ENCODE results near the gene LGALS12. TPM values are rescaled to one million over a fixed set of nuclear protein-coding genes. Genes with fewer than 3 reads are reported as not detected.
A peak's percentile ranks its signal among the peaks of the same experiment; 100 is the strongest.

Gene LGALS12
- total and polyA plus RNA-seq, 7 donors: 3.9 to 5.4 TPM; not detected in 5

- intact Hi-C loops (cut with DNase I): no loop called here
- Histone ChIP-seq H3K4me3 (no peak overlapping the region), H3K36me3 (no peaks in the 10 kb centered on the region), H3K27ac (no peak overlapping the region), H3K27me3 (no peaks in the 10 kb centered on the region), H3K9me3 (no peaks in the 10 kb centered on the region), H3K4me1 (no peaks in the 10 kb centered on the region)
- no peak for TF ChIP-seq POLR2AphosphoS5 (IDR thresholded peaks at IDR 0.05)
- TF ChIP-seq EP300 (IDR thresholded peaks at IDR 0.05): no peak
- TF ChIP-seq POLR2A (IDR thresholded peaks at IDR 0.05): no peak
- TF ChIP-seq, protein P1, sequence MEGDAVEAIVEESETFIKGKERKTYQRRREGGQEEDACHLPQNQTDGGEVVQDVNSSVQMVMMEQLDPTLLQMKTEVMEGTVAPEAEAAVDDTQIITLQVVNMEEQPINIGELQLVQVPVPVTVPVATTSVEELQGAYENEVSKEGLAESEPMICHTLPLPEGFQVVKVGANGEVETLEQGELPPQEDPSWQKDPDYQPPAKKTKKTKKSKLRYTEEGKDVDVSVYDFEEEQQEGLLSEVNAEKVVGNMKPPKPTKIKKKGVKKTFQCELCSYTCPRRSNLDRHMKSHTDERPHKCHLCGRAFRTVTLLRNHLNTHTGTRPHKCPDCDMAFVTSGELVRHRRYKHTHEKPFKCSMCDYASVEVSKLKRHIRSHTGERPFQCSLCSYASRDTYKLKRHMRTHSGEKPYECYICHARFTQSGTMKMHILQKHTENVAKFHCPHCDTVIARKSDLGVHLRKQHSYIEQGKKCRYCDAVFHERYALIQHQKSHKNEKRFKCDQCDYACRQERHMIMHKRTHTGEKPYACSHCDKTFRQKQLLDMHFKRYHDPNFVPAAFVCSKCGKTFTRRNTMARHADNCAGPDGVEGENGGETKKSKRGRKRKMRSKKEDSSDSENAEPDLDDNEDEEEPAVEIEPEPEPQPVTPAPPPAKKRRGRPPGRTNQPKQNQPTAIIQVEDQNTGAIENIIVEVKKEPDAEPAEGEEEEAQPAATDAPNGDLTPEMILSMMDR (IDR thresholded peaks at IDR 0.05): no peak
- WGBS, 2 donors: 48 to 65% methylated on average over 7 of the region's 7 CpGs
- DNase-seq: peak; percentile 55
These were observed 54.8 kb downstream of the LGALS12 start for GRCh38 chr11:63560506-63561180.

DNA sequence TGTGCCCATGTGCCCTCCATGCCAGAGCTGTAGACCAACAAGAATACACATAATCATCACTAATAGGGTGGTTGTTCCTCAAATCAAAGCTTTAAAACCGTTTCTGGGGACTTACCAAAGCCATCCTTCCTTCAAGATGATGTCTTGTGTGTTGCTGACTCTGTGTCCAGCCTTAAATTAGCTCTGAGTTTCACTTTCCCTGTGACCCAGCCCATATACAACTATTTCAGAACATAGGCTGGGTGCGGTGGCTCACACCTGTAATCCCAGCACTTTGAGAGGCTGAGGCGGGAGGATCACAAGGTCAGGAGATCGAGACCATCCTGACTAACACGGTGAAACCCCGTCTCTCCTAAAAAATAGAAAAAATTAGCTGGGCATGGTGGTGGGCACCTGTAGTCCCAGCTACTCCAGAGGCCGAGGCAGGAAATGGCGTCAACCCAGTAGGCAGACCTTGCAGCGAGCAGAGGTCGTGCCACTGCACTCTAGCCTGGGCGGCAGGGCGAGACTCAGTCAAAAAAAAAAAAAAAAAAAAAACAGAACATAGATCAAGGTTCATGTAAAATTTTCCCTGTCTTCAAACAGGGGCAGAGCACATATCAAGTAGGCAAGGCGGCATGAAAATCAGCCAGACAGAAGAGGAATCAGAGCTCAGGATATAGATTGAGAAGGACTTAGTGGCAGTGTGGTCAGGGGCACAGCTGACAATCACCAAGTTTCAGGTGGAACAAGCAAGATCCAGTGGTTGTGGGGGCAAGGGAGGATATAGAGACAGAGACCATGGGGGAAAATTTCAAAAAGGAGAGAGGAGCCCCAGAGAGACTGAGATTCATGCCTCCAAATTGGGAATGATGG is 57.5 kb downstream of the LGALS12 start, which contains the start of gene PLAAT2:
Gene PLAAT2 (minus strand): TSS at position 179 of the 855 bp plus-strand sequence. CDS start 55 bp downstream, at position 124.
- Histone ChIP-seq H3K9me3 (no peaks in the 10 kb centered on the region), H3K4me1 (peaks cover 0 to 15% (median 12%) of the 10 kb centered on the region in 4 donors), H3K27me3 (no peaks in the 10 kb centered on the region), H3K27ac (peak within 1 kb of the TSS in 1 of 4 donors; percentile 28), H3K4me3 (no peak within 1 kb of the TSS), H3K36me3 (no peaks in the 10 kb centered on the region)
- WGBS, 2 donors: 51 to 87% methylated on average over 13 of the region's 13 CpGs
- peak; percentile 12 for DNase-seq
- intact Hi-C loops (cut with DNase I): no loop called here
- no peak for TF ChIP-seq EP300 (IDR thresholded peaks at IDR 0.05)
- TF ChIP-seq POLR2A (IDR thresholded peaks at IDR 0.05): no peak
- TF ChIP-seq, protein P1 (IDR thresholded peaks at IDR 0.05): no peak
- TF ChIP-seq POLR2AphosphoS5 (IDR thresholded peaks at IDR 0.05): no peak

DNA sequence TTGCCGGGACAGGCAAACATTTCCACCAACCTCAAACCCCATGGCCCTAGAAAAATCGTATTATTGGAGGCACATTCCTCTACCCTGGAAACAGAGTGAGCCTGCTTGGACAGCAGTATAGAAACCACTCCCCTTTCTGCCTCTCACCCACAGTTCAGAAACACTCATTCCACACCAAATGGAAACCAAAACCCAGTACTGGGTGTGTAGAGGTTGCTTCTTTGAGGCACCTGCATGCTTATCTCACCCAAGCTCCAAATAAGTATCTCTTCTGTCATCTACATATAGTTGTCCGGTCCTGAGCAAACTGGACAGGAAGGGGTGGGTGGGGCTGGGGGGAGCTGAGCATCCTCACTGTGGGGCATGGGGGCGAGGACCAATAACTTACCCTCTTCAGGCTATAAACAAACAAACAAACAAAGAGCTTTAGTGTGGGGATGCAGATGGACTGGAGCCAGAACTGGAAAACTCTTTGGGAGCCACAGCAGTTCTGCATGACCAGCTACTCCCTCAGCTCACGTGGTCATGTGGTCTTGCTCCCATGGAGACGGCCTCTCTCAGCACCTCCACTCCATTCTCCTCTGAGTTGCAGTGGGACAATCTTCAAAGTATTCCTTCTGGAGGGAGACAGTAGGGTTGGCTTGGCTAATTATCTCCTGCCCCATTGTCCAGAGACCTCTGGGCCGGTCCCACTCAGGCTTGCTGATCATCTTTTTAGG is 58.3 kb downstream of the LGALS12 start:
- 53 to 67% methylated on average over 7 of the region's 7 CpGs for WGBS, 2 donors
- Histone ChIP-seq H3K27ac (peak overlapping the region in 1 of 4 donors; percentile 28), H3K4me3 (no peak overlapping the region), H3K4me1 (peaks cover 0 to 15% (median 12%) of the 10 kb centered on the region in 4 donors), H3K9me3 (no peaks in the 10 kb centered on the region), H3K27me3 (no peaks in the 10 kb centered on the region), H3K36me3 (no peaks in the 10 kb centered on the region)
- peak; percentile 22 for DNase-seq
- intact Hi-C loops (cut with DNase I): no loop called here
- TF ChIP-seq, protein P1 (IDR thresholded peaks at IDR 0.05): no peak
- TF ChIP-seq POLR2A (IDR thresholded peaks at IDR 0.05) (no peak), POLR2AphosphoS5 (IDR thresholded peaks at IDR 0.05) (no peak), EP300 (IDR thresholded peaks at IDR 0.05) (no peak)

- Histone ChIP-seq H3K4me1 (peaks cover 0 to 15% (median 12%) of the 10 kb centered on the region in 4 donors), H3K27ac (peak overlapping the region in 1 of 4 donors; percentile 28), H3K27me3 (no peaks in the 10 kb centered on the region), H3K36me3 (no peaks in the 10 kb centered on the region), H3K9me3 (no peaks in the 10 kb centered on the region), H3K4me3 (no peak overlapping the region)
- DNase-seq: no peak
- 19 to 61% methylated on average over 4 of the region's 4 CpGs for WGBS, 2 donors
- intact Hi-C loops (cut with DNase I): no loop called here
- TF ChIP-seq, protein P1 (IDR thresholded peaks at IDR 0.05): peak in 1 of 4 experiments; percentile 3
- TF ChIP-seq EP300 (IDR thresholded peaks at IDR 0.05): no peak
These were observed 59.0 kb downstream of the LGALS12 start for GRCh38 chr11:63564784-63565350.
